RWPE2 (cell line): ENCODE measurements around the gene EML4.
A peak's percentile ranks its signal among the peaks of the same experiment; 100 is the strongest.
"Not testable (repeated sequence)": the region's sequence is repeated elsewhere in the genome, so short reads cannot be mapped to it uniquely, and the experiment has no call there.

Experiments used
- ATAC-seq: fragments of 200-7000 bp; cut with Tn5 transposase; 3 replicates; pipeline ENCODE4 v1.9.1; 2021; ENCODE audit warnings: low read depth
- DNase-seq: peaks from one replicate; pipeline ENCODE4 v3.0.0-alpha.2; 2020; ENCODE audit warnings: low spot score
- H3K27ac ChIP-seq: fragments of 450-650 bp; 2 replicates; pipeline ENCODE4 v1.5.1; 2017; ENCODE audit warnings: mild to moderate bottlenecking; ENCODE audit not compliant: poor library complexity, severe bottlenecking
- H3K27me3 ChIP-seq: fragments of 250-450 bp; sonication (Bioruptor Pico); 2 replicates; pipeline ENCODE4 v1.5.1; 2021; ENCODE audit warnings: mild to moderate bottlenecking, moderate library complexity; ENCODE audit not compliant: insufficient read depth, poor library complexity, severe bottlenecking
- H3K36me3 ChIP-seq: fragments of 250-450 bp; sonication (Bioruptor Pico); 2 replicates; pipeline ENCODE4 v1.5.1; 2020; ENCODE audit warnings: low read depth, mild to moderate bottlenecking, moderate library complexity
- H3K4me1 ChIP-seq: fragments of 250-450 bp; sonication (Bioruptor Pico); 2 replicates; pipeline ENCODE4 v1.5.1; 2021; ENCODE audit warnings: mild to moderate bottlenecking, moderate library complexity; ENCODE audit not compliant: insufficient read depth, poor library complexity, severe bottlenecking
- H3K4me3 ChIP-seq: fragments of 250-450 bp; sonication (Bioruptor Pico); 2 replicates; pipeline ENCODE4 v1.5.1; 2021; ENCODE audit warnings: mild to moderate bottlenecking, moderate library complexity; ENCODE audit not compliant: severe bottlenecking
- H3K9me3 ChIP-seq: fragments of 250-450 bp; sonication (Bioruptor Pico); 2 replicates; pipeline ENCODE4 v1.5.1; 2021; ENCODE audit warnings: mild to moderate bottlenecking, moderate library complexity; ENCODE audit not compliant: severe bottlenecking
- TF ChIP-seq, protein P1 (sequence below): fragments of 450-650 bp; IDR thresholded peaks from one replicate; pipeline ENCODE4 v1.5.1; 2017; ENCODE audit warnings: mild to moderate bottlenecking, moderate library complexity; ENCODE audit not compliant: poor library complexity, severe bottlenecking

The EML4 gene

DNA sequence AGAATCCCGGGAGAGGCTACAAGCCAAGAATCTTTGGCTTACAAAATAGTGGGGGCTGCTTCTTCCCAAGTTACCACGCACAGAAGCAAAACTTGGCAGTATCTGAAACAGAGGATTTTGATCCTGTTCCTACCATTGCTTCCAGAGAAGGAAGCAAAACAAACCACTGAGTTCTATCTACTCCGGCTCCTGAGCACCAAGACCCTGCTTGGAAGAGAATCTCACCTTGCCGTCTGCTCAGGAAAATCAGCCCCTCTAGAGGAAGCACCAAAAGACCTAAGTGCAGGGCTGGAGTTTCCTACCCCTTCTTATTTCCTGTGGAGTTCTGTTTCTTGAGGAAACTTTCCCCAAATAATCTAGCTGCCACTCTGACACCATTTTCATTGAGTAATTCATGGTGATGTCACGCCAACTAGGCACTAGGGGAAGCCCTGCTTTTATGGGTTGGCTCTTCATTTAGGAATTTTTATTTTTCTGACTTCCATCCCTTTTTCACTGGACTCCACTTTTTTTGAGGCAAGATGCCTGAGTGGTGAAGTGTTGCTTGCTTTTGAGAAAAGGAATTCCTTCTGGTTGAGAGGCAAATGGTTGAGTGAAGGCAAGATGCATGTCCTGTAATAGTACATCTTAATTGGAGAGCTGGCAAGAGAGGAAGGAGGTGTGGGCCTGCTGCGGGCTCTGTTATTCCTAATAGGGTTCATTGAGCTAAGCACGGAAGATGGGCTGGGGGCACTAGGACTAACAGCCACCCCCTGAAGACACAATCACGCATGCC lies 36.8 kb upstream of the EML4 start:
- Histone ChIP-seq H3K9me3 (no peaks in the 10 kb centered on the region), H3K4me1 (peaks cover 42% of the 10 kb centered on the region), H3K27ac (peak overlapping the region; percentile 67), H3K36me3 (no peaks in the 10 kb centered on the region), H3K27me3 (no peaks in the 10 kb centered on the region), H3K4me3 (no peak overlapping the region)
- TF ChIP-seq, protein P1, sequence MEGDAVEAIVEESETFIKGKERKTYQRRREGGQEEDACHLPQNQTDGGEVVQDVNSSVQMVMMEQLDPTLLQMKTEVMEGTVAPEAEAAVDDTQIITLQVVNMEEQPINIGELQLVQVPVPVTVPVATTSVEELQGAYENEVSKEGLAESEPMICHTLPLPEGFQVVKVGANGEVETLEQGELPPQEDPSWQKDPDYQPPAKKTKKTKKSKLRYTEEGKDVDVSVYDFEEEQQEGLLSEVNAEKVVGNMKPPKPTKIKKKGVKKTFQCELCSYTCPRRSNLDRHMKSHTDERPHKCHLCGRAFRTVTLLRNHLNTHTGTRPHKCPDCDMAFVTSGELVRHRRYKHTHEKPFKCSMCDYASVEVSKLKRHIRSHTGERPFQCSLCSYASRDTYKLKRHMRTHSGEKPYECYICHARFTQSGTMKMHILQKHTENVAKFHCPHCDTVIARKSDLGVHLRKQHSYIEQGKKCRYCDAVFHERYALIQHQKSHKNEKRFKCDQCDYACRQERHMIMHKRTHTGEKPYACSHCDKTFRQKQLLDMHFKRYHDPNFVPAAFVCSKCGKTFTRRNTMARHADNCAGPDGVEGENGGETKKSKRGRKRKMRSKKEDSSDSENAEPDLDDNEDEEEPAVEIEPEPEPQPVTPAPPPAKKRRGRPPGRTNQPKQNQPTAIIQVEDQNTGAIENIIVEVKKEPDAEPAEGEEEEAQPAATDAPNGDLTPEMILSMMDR: no peak
- DNase-seq (no peak), ATAC-seq (peak; percentile 35)

DNA sequence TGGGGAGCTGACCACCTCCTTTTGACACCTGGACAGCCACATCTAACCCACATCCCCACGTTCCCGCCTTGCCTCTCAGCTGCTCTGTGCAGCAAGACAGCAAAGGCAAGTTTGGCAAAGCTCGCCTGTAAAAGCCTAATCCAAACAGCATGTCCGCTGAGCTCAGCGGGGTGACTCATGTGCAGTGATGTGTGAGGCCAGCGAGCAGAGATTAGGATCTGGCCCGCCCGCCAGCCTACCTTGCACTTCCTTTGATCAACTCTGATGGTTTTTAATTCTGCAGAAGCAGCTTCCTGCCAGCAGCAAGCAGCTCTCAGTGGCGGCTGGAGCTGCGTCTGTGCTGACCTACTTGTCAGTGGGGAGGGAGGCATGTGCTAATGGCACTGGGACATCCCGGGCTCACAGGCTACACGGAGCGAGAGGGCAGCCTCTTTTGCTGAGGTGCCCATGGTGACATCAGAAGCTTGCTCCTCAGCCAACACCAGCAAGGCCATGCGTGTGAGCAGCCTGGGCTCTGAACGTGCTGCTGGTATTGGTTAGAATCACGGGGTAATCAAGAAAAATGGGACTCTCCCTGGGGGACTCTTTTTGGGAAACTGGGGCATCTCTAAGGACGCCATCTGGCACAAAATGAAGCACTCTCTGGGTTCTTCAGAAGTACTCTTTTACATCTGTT lies 36.0 kb upstream of the EML4 start:
- peak; percentile 94 for ATAC-seq
- DNase-seq: peak; percentile 90
- peaks cover 34% of the 10 kb centered on the region for H3K4me1 ChIP-seq
- H3K27me3 ChIP-seq: no peaks in the 10 kb centered on the region
- H3K27ac ChIP-seq: peak overlapping the region; percentile 67
- TF ChIP-seq, protein P1: no peak
- H3K9me3 ChIP-seq: no peaks in the 10 kb centered on the region
- H3K36me3 ChIP-seq: no peaks in the 10 kb centered on the region
- H3K4me3 ChIP-seq: no peak overlapping the region

DNA sequence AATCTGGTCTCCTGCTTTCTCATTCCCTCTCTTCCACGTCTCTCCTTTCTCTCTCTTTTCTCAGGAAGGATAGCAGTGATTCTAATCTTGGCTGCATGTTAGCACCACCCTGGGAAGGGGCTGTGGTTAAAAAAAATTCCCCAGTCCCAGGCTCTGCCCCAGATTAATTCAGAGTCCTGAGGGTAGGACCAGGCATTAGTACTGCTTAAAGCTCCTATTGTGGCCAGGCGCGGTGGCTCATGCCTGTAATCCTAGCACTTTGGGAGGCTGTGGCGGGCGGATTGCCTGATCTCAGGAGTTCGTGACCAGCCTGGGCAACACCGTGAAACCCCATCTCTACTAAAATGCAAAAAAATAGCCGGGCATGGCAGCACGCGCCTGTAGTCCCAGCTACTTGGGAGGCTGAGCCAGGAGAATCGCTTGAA lies 35.4 kb upstream of the EML4 start:
- no peaks in the 10 kb centered on the region for H3K27me3 ChIP-seq
- no peak overlapping the region for H3K4me3 ChIP-seq
- TF ChIP-seq, protein P1: no peak
- H3K36me3 ChIP-seq: no peaks in the 10 kb centered on the region
- no peaks in the 10 kb centered on the region for H3K9me3 ChIP-seq
- ATAC-seq (no peak), DNase-seq (no peak)
- peak overlapping the region; percentile 67 for H3K27ac ChIP-seq
- peaks cover 33% of the 10 kb centered on the region for H3K4me1 ChIP-seq

DNA sequence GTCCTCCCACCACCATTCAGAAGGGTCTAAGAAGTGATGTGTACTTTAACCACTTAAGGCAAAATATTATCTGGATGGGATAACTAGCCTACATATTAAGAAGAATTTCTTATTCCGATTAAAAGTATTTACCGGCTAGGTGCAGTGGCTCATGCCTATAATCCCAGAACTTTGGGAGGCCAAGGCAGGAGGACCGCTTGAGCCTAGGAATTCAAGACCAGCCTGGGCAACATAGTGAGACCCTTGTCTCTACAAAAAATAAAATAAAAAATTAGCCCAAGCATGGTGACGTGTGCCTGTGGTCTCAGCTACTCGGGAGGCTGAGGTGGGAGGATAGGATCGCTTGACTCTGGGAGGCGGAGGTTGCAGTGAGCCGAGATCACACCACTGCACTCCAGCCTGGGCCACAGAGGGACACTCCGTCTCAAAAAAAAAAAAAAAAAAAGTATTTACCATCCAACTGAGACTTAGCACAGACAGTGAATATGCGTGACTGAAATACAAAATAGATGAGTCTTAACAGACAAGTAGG lies 34.7 kb upstream of the EML4 start:
- H3K27ac ChIP-seq, H3K4me3 ChIP-seq, H3K9me3 ChIP-seq, DNase-seq, H3K27me3 ChIP-seq, H3K36me3 ChIP-seq, ATAC-seq: not testable (repeated sequence)
- peaks cover 29% of the 10 kb centered on the region for H3K4me1 ChIP-seq

DNA sequence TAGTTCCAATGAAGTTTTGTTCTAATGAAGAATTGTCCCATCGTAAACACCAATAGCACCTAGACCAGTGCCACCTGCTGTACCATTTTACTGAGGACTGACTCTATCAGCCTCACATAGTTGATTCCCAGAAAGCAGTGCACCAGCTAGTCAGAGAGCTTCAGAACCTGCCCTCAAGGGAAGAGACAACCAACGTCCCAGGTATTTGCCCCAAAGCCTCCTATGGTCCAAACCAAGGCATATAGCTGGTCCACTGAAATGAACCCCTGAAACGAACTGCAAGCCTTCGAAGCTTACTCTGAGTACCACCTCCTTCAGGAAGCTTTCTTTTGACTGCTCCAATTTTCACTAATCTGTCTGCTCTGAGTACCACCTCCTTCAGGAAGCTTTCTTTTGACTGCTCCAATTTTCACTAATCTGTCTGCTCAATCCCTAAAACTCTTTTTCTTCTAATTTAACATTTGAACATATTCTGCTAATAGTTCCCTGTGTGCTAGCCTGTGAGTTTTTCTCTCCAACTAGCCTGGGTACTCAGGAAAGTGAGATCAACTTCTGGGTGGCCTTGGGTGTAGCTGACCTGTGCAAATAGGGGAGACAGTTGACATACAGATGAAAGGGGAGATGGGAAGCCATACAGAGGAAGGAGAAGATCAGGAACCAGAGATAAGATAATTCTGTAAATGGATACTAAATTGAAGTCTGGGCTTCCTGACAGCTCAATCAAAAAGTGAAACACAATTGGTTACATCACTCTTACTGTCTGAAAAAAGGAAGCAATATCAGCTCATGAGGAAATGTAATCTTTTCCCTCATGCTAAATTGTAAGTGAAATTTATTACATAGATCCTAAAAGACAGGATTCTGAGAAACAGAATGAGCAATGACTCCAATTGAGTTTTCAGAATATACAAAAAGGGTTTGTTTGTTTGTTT lies 33.5 kb upstream of the EML4 start:
- Histone ChIP-seq H3K4me3 (no peak overlapping the region), H3K9me3 (no peaks in the 10 kb centered on the region), H3K27ac (no peak overlapping the region), H3K27me3 (no peaks in the 10 kb centered on the region), H3K36me3 (no peaks in the 10 kb centered on the region), H3K4me1 (peaks cover 30% of the 10 kb centered on the region)
- TF ChIP-seq, protein P1: no peak
- DNase-seq (no peak), ATAC-seq (no peak)
